ENCODE data around the gene PPP1R37. TPM values are rescaled to one million over a fixed set of nuclear protein-coding genes. Genes with fewer than 3 reads are reported as not detected.
"Not testable (repeated sequence)": the region's sequence is repeated elsewhere in the genome, so short reads cannot be mapped to it uniquely, and the experiment has no call there.

Gene PPP1R37
- total RNA-seq, 1 experiment from 2014 or later, result 33.1 TPM

DNA sequence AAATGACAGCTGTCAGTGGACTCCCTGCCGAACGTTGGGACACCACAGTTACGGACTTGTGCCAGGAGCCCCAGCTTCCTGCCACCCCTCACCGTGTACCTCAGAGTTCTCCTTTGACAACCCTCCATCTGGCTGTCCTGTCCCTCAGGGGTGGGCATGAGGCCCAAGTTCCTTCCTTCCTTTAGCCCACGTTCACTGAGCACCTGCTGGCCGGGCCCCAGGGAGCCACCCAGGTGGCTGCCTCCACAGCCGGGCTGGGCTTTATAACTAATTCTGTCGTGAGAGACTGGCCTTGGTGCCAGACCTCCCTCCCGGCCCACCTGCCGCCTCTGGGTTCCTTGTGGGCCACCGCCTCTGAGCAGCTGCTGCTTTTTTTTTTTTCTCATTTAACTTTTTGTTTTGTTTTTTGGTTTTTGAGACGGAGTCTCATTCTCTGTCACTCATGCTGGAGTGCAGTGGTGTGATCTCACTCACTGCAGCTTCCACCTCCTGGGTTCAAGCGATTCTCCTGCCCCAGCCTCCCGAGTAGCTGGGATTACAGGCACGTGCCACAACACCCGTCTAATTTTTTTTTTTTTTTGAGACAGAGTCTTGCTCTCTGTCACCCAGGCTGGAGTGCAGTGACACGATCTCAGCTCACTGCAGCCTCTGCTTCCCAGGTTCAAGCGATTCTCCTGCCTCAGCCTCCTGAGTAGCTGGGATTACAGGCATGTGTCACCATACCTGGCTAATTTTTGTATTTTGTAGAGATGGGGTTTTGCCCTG lies 25.8 kb downstream of the PPP1R37 start:
- not testable (repeated sequence) for H3K4me3 ChIP-seq, H3K27me3 ChIP-seq, H3K9me3 ChIP-seq, H3K36me3 ChIP-seq, DNase-seq

DNA sequence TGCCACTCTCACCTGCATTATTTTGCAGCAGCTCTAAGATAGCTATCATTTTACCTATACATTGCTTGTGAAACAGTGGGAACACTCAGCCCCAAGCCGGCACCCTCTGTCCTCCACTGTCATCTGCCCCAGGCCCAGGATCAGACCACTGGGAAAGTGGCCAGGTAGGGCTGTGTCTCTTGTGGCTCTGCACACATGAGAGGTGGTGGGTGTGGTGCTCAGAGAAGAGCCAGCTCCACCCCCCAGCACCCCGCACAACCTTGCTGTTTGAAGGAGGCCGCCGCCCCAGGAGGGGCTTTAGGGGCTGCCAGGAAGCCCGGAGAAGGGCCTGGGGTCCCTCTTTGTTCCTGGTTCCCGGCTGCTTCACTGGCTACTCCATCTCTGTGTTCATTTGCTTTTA lies 26.6 kb downstream of the PPP1R37 start:
- Histone ChIP-seq H3K27me3 (no peaks in the 10 kb centered on the region), H3K9me3 (no peaks in the 10 kb centered on the region), H3K4me3 (no peak overlapping the region), H3K36me3 (peaks cover 3% of the 10 kb centered on the region; the same call in 1 of the 2 replicates)
- DNase-seq, result no peak

- peaks cover 8% of the 10 kb centered on the region for H3K36me3 ChIP-seq
- no peaks in the 10 kb centered on the region for H3K27me3 ChIP-seq
- H3K4me3 ChIP-seq, result no peak overlapping the region
- DNase-seq, result no peak
- H3K9me3 ChIP-seq, result no peaks in the 10 kb centered on the region
These were observed 28.9 kb downstream of the PPP1R37 start for GRCh38 chr19:45121827-45122345.

GRCh38 chr19:45122832-45123231 lies 29.9 kb downstream of the PPP1R37 start:
- Histone ChIP-seq H3K36me3 (peaks cover 8% of the 10 kb centered on the region), H3K9me3 (no peaks in the 10 kb centered on the region), H3K4me3 (no peak overlapping the region), H3K27me3 (no peaks in the 10 kb centered on the region)
- no peak for DNase-seq

- H3K36me3 ChIP-seq, result peaks cover 11% of the 10 kb centered on the region
These were observed 30.5 kb downstream of the PPP1R37 start for GRCh38 chr19:45123440-45123850.

DNA sequence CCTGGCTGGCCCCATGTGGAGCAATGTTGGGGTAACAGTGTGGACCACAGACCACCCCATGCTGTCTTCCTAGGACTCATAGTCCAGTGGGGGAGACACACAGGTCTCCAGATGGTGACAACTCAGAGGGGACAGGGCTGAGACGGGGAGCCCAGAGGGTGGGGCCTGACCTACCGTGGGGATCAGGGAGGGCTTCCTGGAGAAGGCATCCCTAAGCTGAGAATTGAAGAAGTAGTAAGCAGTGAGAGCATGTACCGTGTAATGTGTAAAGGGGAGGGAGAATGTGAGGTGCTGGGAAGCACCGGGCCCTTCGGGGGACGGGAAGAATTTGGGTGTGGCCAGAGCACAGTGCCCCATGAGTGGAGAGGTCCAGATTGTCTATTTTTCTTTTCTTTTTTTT lies 31.0 kb downstream of the PPP1R37 start:
- Histone ChIP-seq H3K36me3 (peaks cover 11% of the 10 kb centered on the region), H3K27me3 (no peaks in the 10 kb centered on the region), H3K9me3 (no peaks in the 10 kb centered on the region), H3K4me3 (no peak overlapping the region)
- no peak for DNase-seq

More at GRCh38 chr19:45123440-45123850, 30.5 kb downstream of the PPP1R37 start:
- no peaks in the 10 kb centered on the region for H3K27me3 ChIP-seq
- no peaks in the 10 kb centered on the region for H3K9me3 ChIP-seq
- H3K4me3 ChIP-seq, result no peak overlapping the region
- DNase-seq, result no peak

DNA sequence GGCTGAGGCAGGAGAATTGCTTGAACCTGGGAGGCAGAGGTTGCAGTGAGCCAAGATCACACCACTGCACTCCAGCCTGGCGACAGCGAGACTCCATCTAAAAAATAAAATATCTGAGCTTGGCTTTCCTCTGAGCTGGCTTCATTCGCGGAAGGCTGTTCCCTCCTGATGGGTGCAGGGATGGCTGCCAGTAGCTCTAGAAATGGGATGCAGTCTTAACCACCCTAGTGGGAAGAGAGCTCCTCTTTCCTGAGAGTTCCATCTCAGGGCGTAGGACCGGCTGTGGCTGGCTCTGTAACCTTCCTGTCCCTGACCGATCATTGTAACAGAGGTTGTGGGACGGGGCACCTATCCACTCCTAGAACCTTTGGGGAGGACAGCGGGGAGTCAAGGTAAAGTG lies 32.4 kb downstream of the PPP1R37 start:
- Histone ChIP-seq H3K36me3 (peaks cover 8% of the 10 kb centered on the region), H3K9me3 (no peaks in the 10 kb centered on the region), H3K4me3 (no peak overlapping the region), H3K27me3 (no peaks in the 10 kb centered on the region)
- DNase-seq, result no peak

DNA sequence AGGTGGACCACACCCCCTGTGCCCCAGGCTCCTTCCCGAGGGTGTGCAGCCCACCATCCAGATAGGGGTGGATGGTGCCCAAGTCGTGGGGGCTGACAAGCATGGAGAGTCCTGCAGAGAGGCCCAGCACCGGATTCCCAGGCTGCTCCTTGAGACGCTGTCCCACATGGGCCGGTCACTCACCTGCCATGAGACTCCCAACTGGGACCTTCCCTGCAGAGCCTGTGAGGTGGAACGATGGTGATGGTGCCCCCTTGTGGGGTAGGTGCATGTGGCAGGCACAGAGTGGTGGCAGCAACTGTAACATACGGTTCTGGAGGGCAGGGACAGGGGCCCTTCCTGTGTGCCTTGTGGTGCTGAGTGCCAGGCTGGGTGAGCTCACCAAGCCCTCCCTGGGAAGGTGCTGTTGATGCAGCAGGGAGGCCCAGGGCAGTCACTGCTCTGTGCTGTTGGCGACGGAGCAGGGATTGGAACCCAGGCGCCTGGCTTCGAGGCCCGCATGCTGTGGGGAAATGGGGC lies 33.1 kb downstream of the PPP1R37 start:
- Histone ChIP-seq H3K36me3 (peaks cover 8% of the 10 kb centered on the region), H3K27me3 (no peaks in the 10 kb centered on the region), H3K4me3 (no peak overlapping the region), H3K9me3 (no peaks in the 10 kb centered on the region)
- peak; percentile 58 for DNase-seq

DNA sequence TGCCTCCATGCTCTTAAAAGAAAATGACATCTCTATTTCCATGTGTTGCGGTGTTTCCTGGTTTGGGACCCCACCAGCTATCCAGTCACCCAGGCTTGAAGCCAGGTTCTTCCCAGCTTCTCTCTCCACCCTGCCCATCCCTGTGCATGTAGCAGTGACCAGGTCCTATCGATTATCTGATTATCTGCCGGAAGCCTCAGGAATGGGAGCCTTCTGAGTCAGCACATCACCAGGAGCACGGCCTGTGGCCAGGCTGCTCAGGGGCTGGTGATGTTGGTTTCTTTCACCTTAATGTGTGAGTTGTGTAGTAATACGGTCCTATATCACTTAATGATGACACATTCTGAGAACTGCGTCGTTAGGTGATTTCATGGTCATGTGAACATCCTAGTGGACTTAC lies 33.7 kb downstream of the PPP1R37 start:
- no peak for DNase-seq
- no peaks in the 10 kb centered on the region for H3K9me3 ChIP-seq
- peaks cover 8% of the 10 kb centered on the region for H3K36me3 ChIP-seq
- H3K4me3 ChIP-seq, result no peak overlapping the region
- H3K27me3 ChIP-seq, result no peaks in the 10 kb centered on the region

DNA sequence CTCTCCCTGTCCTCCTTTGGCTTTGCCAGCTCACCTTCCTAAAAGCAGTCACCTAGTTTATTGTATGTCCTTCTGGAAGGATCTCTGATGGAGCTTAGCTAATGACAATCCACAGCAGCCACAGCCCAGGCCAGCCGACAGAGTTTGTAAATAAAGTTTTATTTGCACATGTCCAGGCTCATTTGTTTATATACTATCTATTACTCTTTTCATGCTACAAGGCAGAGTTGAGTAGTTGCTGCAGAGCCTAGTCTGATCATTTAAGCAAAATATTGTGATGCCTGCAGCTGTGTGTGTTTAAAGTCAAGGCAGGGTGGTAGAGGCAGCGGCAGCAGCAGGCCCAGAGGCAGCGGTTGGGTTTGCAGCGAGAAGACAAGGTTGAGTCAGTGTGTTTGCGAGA lies 35.2 kb downstream of the PPP1R37 start:
- Histone ChIP-seq H3K9me3 (no peaks in the 10 kb centered on the region), H3K36me3 (peaks cover 8% of the 10 kb centered on the region), H3K27me3 (no peaks in the 10 kb centered on the region), H3K4me3 (no peak overlapping the region)
- no peak for DNase-seq

- Histone ChIP-seq H3K36me3 (peaks cover 13% of the 10 kb centered on the region), H3K9me3 (no peaks in the 10 kb centered on the region), H3K4me3 (no peak overlapping the region), H3K27me3 (no peaks in the 10 kb centered on the region)
- no peak for DNase-seq
These were observed 35.8 kb downstream of the PPP1R37 start for GRCh38 chr19:45128806-45129205.

GRCh38 chr19:45130236-45130635 lies 37.3 kb downstream of the PPP1R37 start:
- H3K27me3 ChIP-seq, result no peaks in the 10 kb centered on the region
- peaks cover 17% of the 10 kb centered on the region for H3K36me3 ChIP-seq
- no peaks in the 10 kb centered on the region for H3K9me3 ChIP-seq
- no peak overlapping the region for H3K4me3 ChIP-seq
- DNase-seq, result no peak

DNA sequence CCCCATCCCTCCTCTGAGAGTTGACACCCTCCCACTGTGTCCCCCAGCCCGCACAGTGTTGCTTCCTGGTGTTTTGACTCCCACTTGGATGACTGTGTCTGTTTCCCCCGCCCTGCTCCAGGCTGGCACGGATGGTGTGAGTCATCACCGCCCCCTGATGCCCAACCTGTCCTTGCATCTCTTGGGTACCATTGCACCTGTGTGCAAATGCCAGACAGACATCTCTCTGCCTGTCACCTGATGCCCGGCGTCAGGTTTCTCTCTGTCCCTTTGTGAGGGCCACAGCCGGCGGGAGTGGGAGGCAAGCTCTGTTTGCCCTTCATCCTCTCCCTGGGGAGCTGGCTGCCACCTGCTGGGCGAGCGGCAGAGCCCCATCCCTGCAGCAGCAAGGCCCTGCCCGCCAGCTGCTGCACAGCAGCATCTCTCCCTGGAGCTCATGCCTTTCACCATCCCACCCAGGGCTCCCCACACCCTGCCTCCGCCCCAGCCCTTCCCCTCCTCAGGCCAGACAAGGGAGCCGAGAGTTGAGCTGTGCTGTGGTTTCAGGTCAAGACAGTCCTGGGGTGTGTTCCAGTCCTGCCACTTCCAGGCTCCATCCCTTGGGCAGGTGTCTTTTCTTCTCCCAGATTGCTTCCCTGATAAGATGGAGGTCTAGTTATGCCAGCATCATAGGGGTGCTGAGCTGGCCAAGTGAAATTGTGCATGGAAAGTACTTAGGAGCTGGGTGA lies 38.1 kb downstream of the PPP1R37 start:
- no peaks in the 10 kb centered on the region for H3K9me3 ChIP-seq
- H3K27me3 ChIP-seq, result no peaks in the 10 kb centered on the region
- no peak overlapping the region for H3K4me3 ChIP-seq
- DNase-seq, result peak; percentile 49
- H3K36me3 ChIP-seq, result peaks cover 17% of the 10 kb centered on the region

DNA sequence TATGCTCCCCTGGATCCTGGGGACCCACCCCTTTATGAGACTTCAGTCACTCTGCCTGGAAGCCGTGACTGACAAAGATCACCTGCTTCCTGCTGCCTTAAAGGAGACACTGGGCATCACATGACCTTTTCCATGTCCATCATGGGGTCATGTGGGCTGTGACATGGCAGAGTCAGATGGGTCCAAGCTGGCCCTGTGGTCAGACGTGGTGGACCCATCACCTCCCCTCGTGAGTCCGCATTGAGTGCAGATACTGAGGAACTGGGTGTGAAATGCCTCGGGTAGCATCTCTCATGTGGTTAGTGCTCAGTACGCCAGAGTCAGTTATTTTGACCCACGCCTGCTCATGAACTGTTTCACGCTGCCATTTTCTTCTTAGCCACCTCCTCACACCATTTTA lies 40.7 kb downstream of the PPP1R37 start:
- no peak for DNase-seq
- H3K27me3 ChIP-seq, result no peaks in the 10 kb centered on the region
- no peak overlapping the region for H3K4me3 ChIP-seq
- peaks cover 8% of the 10 kb centered on the region for H3K36me3 ChIP-seq
- no peaks in the 10 kb centered on the region for H3K9me3 ChIP-seq

GRCh38 chr19:45135176-45135885 lies 42.4 kb downstream of the PPP1R37 start:
- no peaks in the 10 kb centered on the region for H3K27me3 ChIP-seq
- H3K9me3 ChIP-seq, result no peaks in the 10 kb centered on the region
- no peak overlapping the region for H3K4me3 ChIP-seq
- peaks cover 8% of the 10 kb centered on the region for H3K36me3 ChIP-seq
- DNase-seq, result no peak

- no peak for DNase-seq
- Histone ChIP-seq H3K4me3 (no peak overlapping the region), H3K27me3 (no peaks in the 10 kb centered on the region), H3K36me3 (peaks cover 15% of the 10 kb centered on the region), H3K9me3 (no peaks in the 10 kb centered on the region)
These were observed 43.7 kb downstream of the PPP1R37 start for GRCh38 chr19:45136507-45137178.

Measured in MG63 (cell line).